HEK293T (cell line): ENCODE measurements around the gene ARVCF.

Experiments used
- CTCF ChIA-PET: fragments of 350-600 bp; formaldehyde crosslinking; extraction: SDS; loops from one replicate; lab custom pipeline; 2021; ENCODE audit warnings: antibody characterized with exemption, inconsistent platforms; lab: Yijun Ruan, JAX
- POLR2A ChIA-PET: fragments of 350-600 bp; formaldehyde crosslinking; extraction: SDS; loops from one replicate; lab custom pipeline; 2020; ENCODE audit warnings: antibody characterized with exemption, inconsistent platforms; lab: Yijun Ruan, JAX
- DNase-seq: peaks from one replicate; pipeline ENCODE4 v3.0.0; 2012; ENCODE audit warnings: mixed read lengths; ENCODE audit errors: extremely low spot score
- ARNT ChIP-seq: fragments of 450-650 bp; IDR thresholded peaks from 2 replicates; pipeline ENCODE4 v1.6.1; 2017; ENCODE audit warnings: mild to moderate bottlenecking
- BHLHE40 ChIP-seq: fragments of 450-650 bp; IDR thresholded peaks from 2 replicates; pipeline ENCODE4 v1.6.1; 2016; ENCODE audit warnings: mild to moderate bottlenecking, moderate library complexity, borderline replicate concordance
- CTBP1 ChIP-seq: fragments of 450-650 bp; IDR thresholded peaks from 2 replicates; pipeline ENCODE4 v1.6.1; 2016; ENCODE audit warnings: borderline replicate concordance
- ELF4 ChIP-seq: fragments of 450-650 bp; IDR thresholded peaks from 2 replicates; pipeline ENCODE4 v1.6.1; 2017; ENCODE audit warnings: antibody characterized with exemption
- FOXA1 ChIP-seq: fragments of 450-650 bp; IDR thresholded peaks from 2 replicates; pipeline ENCODE4 v1.6.1; 2016; ENCODE audit warnings: mild to moderate bottlenecking
- FOXK2 ChIP-seq: fragments of 450-650 bp; IDR thresholded peaks from 2 replicates; pipeline ENCODE4 v1.6.1; 2016; ENCODE audit warnings: mild to moderate bottlenecking
- FOXM1 ChIP-seq: fragments of 450-650 bp; IDR thresholded peaks from 2 replicates; pipeline ENCODE4 v1.6.1; 2017; ENCODE audit warnings: mild to moderate bottlenecking, borderline replicate concordance
- HDGF ChIP-seq: fragments of 450-650 bp; IDR thresholded peaks from 2 replicates; pipeline ENCODE4 v1.6.1; 2017; ENCODE audit warnings: antibody characterized with exemption, borderline replicate concordance
- L3MBTL2 ChIP-seq: fragments of 450-650 bp; conservative IDR thresholded peaks from 2 replicates; pipeline ENCODE4 v1.6.1; 2016; ENCODE audit warnings: mild to moderate bottlenecking
- LEF1 ChIP-seq: fragments of 450-650 bp; IDR thresholded peaks from 2 replicates; pipeline ENCODE4 v1.6.1; 2017; ENCODE audit warnings: mild to moderate bottlenecking, borderline replicate concordance
- NFRKB ChIP-seq: fragments of 450-650 bp; IDR thresholded peaks from 2 replicates; pipeline ENCODE4 v1.6.1; 2016; ENCODE audit warnings: mild to moderate bottlenecking, moderate library complexity
- SP1 ChIP-seq: fragments of 450-650 bp; IDR thresholded peaks from 2 replicates; pipeline ENCODE4 v1.6.1; 2017
- SUZ12 ChIP-seq: fragments of 450-650 bp; IDR thresholded peaks from 2 replicates; pipeline ENCODE4 v1.6.1; 2016; ENCODE audit warnings: mild to moderate bottlenecking
- TARDBP ChIP-seq: fragments of 450-650 bp; IDR thresholded peaks from 2 replicates; pipeline ENCODE4 v1.6.1; 2016
- ZNF384 ChIP-seq: fragments of 450-650 bp; IDR thresholded peaks from 2 replicates; pipeline ENCODE4 v1.6.1; 2016
- TF ChIP-seq, protein P1 (sequence below): fragments of 450-650 bp; IDR thresholded peaks from 2 replicates; pipeline ENCODE4 v1.6.1; 2016

The ARVCF gene

DNA sequence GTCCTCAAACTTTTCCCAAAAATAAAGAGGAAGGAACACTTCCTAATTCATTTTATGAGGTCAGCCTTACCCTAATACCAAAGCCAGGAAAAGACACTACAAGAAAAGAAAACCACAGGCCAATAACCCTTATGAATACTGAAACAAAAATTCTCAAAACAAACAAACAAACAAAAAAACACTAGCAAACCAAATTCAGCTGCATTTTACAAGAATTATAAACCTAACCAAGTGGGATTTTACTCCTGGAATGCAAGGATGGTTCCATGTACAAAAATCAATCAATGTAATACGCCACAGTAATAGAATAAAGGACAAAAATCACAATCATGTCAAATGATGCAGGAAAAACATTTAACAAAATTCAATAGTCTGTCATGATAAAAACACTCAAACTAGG lies 13.3 kb downstream of the ARVCF start:
- TF ChIP-seq FOXA1 (no peak), FOXK2 (no peak), BHLHE40 (no peak), SUZ12 (no peak), ZNF384 (no peak), L3MBTL2 (no peak), ELF4 (no peak), ARNT (no peak), FOXM1 (no peak)
- TF ChIP-seq, protein P1, sequence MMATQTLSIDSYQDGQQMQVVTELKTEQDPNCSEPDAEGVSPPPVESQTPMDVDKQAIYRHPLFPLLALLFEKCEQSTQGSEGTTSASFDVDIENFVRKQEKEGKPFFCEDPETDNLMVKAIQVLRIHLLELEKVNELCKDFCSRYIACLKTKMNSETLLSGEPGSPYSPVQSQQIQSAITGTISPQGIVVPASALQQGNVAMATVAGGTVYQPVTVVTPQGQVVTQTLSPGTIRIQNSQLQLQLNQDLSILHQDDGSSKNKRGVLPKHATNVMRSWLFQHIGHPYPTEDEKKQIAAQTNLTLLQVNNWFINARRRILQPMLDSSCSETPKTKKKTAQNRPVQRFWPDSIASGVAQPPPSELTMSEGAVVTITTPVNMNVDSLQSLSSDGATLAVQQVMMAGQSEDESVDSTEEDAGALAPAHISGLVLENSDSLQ = no peak
- POLR2A ChIA-PET = no interaction called here
- CTCF ChIA-PET = no interaction called here
- no peak for DNase-seq

DNA sequence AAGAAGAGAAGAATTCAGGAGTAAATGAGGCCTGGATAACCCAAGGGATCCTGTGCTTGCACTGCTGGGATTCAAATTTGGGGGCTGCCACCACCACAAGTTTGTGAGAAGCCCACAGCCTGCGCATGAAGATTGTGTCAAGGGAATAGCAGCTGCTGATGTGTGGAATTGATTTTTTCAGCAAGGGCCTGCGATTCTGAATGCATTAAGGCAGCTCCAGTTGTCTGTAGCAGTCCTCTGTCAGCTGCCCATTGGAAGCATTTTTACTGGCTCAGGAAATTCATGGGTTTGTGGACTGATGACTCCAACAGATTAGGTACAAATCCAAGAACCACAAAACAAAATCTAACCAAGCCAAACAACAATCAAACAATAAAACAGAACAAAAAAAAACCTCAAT lies 14.0 kb downstream of the ARVCF start:
- ChIA-PET CTCF (no interaction called here), POLR2A (interaction anchor here (2.3 kb wide), 1 partner anchor 13 kb away, joined by 5 read pairs; no protein-coding TSS in a partner anchor)
- TF ChIP-seq FOXM1 = no peak
- TF ChIP-seq HDGF = no peak
- no peak for TF ChIP-seq BHLHE40
- no peak for TF ChIP-seq ZNF384
- no peak for TF ChIP-seq FOXA1
- TF ChIP-seq, protein P1 = no peak
- no peak for TF ChIP-seq L3MBTL2
- no peak for TF ChIP-seq SUZ12
- TF ChIP-seq TARDBP = no peak
- no peak for TF ChIP-seq FOXK2
- no peak for TF ChIP-seq NFRKB
- no peak for TF ChIP-seq LEF1
- TF ChIP-seq ARNT = no peak
- no peak for TF ChIP-seq SP1
- TF ChIP-seq ELF4 = no peak
- no peak for TF ChIP-seq CTBP1
- no peak for DNase-seq

DNA sequence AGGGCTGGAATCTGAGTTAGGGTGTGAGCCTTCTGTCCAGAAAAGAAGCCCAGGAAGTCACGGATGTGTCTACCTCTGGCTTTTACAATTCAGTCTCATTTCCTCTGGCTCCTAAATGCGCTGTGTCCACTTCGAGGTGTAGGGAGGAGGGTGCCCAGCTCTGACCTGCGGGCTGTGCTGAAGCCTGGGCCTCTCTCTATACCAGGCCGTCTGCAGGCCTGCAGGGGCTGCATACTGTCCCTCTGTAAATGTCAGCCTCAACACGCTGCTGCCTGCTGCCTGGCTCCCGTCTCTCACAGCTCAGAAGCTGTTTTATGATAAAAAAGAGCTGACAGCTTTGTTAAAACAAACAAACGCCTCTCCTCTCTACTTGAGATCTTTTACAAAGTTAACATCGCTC lies 14.5 kb downstream of the ARVCF start:
- ChIA-PET POLR2A (interaction anchor here (2.3 kb wide), 1 partner anchor 13 kb away, joined by 5 read pairs; no protein-coding TSS in a partner anchor), CTCF (no interaction called here)
- no peak for DNase-seq
- TF ChIP-seq ARNT (no peak), ELF4 (no peak), FOXK2 (no peak), TARDBP (no peak), SUZ12 (no peak), HDGF (no peak), BHLHE40 (no peak), FOXM1 (no peak), ZNF384 (no peak), L3MBTL2 (no peak), CTBP1 (no peak), NFRKB (no peak), FOXA1 (no peak)
- TF ChIP-seq, protein P1 = no peak

DNA sequence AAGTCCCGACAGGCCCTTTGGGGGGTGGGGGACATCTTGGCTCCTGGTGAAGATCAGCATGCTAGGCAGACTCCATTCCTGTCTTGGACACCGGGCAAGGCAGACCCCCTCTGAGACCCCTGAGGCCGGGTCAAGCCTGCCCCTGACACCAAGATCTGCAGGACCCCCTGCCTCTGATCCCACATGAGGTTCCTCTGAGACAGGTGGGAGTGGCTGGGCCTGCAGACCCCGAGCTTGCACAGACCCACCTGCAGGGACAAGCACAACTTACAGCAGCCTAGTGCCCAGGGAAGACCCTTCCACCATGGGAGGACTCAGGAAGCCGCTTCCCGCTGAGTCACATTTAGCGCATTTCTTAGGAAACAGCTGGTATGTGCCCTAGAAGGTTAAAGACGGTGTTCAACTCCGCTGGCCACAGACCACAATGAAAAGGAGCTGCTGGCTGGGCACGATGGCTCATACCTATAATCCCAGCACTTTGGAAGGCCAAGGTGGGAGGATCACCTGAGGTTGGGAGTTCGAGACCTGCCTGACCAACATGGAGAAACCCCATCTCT lies 15.5 kb downstream of the ARVCF start:
- DNase-seq = no peak
- ChIA-PET POLR2A (interaction anchor here (2.3 kb wide), 1 partner anchor 14 kb away, joined by 5 read pairs; no protein-coding TSS in a partner anchor), CTCF (no interaction called here)

DNA sequence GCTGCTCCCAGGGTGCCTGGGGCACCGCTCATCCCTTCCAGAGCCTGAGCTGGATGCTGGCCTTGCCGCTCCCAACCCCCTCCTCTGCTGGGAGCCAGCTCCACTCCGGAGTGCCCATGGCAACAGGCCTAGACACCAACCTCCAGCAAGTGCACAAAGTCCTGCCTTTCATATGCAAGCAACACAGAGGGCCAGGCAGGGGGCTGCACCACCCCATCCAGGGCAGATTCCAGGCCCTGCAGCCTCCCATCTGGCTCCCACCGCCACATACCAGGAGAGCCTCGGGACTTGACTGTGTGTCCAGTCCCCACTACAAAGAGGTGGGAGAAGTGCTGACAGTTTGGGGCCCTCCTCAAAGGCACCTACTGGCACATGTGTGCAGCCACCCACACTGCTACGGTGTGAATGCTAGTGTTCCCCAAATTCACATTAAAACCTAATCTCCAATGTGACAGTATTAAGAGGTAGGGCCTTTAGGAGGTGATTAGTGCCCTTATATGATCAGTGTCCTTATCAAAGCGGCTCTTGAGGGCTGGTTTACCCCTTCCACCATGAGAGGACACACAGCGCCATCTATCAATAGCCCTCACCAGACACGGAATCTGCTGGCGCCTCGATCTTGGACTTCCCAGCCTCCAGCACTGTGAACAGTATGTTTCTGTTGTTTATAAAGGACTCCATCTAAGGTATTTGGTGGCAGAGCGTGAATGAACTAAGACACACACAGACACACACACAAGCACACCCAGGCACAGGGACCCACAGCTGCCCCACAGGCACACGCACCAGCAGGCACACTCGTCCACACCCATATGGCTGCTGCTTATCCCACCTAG lies 16.2 kb downstream of the ARVCF start:
- no peak for DNase-seq
- ChIA-PET POLR2A (interaction anchor here (2.3 kb wide), 1 partner anchor 15 kb away, joined by 5 read pairs; no protein-coding TSS in a partner anchor), CTCF (no interaction called here)
- TF ChIP-seq LEF1 = no peak
- TF ChIP-seq HDGF = no peak
- TF ChIP-seq FOXM1 = no peak
- TF ChIP-seq NFRKB = no peak
- no peak for TF ChIP-seq ZNF384
- TF ChIP-seq L3MBTL2 = no peak
- no peak for TF ChIP-seq ARNT
- no peak for TF ChIP-seq FOXA1
- TF ChIP-seq TARDBP = no peak
- TF ChIP-seq, protein P1 = no peak
- no peak for TF ChIP-seq FOXK2
- no peak for TF ChIP-seq BHLHE40
- no peak for TF ChIP-seq SP1
- TF ChIP-seq ELF4 = no peak
- no peak for TF ChIP-seq SUZ12
- no peak for TF ChIP-seq CTBP1

More for the DNA sequence above, 15.5 kb downstream of the ARVCF start:
- TF ChIP-seq FOXM1 (no peak), ARNT (no peak), LEF1 (no peak), ZNF384 (no peak), HDGF (no peak), SUZ12 (no peak), ELF4 (no peak), BHLHE40 (no peak), FOXA1 (no peak)
